Colon (tissue), 2 donors: ENCODE results near the gene PDE4D.
"Not testable (repeated sequence)": the region's sequence is repeated elsewhere in the genome, so short reads cannot be mapped to it uniquely, and the experiment has no call there.

Experiments used
- FAIRE-seq: peaks from 2 replicates; lab custom pipeline; 2012; peaks lifted over from hg19 to GRCh38; lab: Jason Lieb, UNC
- donor health status: control.
- donor health status: control.

PDE4D gene

GRCh38 chr5:59463618-59464166 lies 429.8 kb downstream of the PDE4D start:
- FAIRE-seq, result not testable (repeated sequence)

- no peak for FAIRE-seq
These were observed 430.6 kb downstream of the PDE4D start for GRCh38 chr5:59462956-59463355.

DNA sequence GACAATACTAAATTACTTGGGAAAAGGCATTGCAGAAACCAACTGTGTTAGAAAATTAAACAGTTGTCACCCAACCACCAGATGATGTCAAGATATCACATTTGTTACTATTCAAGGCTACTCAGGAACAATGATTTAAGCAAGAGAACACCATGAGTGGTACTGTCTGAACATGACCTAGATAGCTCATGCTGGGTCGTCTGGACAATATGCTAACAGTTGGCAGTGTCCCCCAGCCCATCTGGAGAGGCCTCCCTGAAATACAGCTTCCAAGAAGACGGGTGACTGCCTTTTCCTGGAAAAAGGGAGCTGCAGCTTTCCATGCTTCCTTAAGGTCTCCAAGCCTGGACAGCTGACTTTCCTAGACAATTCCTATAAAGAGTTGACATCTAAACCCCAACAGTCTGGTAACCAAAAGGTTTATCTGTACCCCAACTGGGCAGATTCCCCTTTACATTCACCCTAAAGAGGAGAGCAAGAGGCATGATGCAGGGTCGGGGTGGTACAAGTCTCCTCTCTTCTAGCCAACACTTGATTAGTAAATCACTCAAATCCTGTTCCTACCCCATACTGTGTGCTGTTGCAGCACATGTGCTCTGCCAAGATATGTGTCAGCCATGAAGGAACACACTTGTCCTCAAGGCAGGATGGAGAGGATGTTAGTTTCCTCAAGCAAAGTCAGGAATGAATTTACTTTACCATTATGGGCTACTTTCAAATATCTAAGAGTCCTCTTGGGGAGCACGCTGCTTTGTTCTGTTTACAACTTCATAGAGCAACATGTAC lies 433.0 kb downstream of the PDE4D start:
- FAIRE-seq, result no peak

DNA sequence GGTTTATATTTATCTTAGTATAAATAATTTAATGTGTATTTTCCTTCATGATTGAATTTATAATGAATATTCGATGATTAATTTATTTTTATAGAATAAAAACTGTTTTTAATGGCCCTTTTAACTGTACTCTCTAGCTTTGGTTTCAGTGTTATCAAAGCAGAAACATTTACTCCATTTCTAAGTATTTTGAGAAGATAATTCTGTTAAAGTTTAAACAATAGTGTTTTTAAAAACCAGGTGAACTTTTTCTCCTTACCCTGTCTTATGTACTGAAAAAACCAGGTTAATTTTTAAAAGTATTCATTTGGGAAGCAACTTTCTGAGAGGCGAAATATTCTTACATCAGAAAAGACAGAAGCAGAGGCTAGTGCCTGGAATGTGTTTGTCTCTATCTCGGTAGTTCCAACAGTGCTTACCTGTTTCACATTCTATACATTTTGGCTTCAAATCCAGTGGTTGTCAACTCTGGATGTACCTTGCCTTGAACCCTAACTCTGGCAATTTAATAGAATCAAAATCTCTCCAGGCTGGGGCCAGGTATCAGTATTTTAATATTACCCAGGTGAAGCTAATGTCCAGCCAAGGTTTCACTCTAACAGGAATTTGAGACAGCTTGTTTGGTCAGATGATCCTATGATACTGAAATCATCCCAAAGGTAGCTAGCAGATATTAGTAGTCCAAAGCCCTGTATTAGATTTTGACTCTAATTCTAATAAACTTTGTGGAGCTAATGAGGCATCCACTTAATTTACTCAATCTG lies 434.4 kb downstream of the PDE4D start:
- FAIRE-seq, result no peak

GRCh38 chr5:59458321-59458720 lies 435.2 kb downstream of the PDE4D start:
- FAIRE-seq, result no peak

GRCh38 chr5:59449905-59450644 lies 443.5 kb downstream of the PDE4D start:
- no peak for FAIRE-seq

DNA sequence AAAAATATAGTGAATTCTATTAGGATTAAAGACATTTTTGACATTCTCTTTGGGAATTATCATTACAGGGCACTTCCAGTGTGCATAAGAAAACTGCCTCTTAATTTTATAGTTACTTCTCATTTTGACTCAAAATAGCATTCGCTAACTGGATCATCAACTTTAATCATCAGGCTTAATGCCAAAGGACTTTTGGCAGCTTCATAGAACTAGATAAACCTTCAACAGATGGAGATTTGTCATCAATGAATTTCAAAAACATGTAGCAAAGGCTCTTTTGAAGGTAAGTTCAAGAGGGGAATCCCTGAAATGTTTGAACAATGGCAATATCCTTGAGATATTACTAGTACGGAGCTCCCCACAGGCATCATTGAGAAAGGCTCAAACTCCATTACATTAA lies 447.2 kb downstream of the PDE4D start:
- no peak for FAIRE-seq

GRCh38 chr5:59445741-59446140 lies 447.8 kb downstream of the PDE4D start:
- FAIRE-seq, result no peak

- FAIRE-seq, result no peak
These were observed 454.2 kb downstream of the PDE4D start for GRCh38 chr5:59439303-59439702.

GRCh38 chr5:59437176-59437575 lies 456.4 kb downstream of the PDE4D start:
- FAIRE-seq, result no peak

DNA sequence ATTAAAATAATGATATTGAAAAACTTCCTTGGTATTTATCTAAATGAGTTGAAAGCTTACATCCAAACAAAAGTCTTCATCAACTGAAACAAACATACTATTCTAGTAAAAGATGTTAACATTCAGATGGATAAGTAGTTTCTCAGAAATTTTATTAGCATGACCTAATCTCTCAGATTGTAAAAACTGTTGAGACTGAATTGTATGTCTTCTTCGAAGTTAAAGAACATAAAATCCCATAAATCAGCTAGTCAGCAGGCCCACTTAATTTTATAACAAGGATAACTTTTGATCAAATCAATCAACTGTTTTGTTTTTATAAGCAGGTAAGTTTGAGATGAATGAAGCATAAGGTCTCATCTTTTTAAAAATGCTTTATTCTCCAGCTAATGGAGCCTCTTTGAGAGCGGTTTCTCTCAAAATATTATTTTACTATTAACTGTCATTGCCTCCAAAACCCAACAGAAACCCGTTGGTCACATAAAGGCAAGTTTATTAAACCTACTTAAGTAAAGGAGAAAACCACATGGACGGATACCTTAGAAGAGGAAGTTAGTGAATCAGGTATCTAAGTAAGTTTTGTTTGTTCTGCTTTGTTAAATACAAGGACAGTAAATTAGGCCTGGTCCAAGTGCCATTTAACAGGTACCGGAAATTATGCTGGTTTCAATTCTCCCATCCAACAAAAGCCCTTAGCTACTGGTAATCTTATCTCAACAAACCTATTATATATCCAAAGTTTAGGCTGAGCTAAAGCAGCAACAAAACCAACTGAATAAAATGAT lies 457.0 kb downstream of the PDE4D start:
- no peak for FAIRE-seq

DNA sequence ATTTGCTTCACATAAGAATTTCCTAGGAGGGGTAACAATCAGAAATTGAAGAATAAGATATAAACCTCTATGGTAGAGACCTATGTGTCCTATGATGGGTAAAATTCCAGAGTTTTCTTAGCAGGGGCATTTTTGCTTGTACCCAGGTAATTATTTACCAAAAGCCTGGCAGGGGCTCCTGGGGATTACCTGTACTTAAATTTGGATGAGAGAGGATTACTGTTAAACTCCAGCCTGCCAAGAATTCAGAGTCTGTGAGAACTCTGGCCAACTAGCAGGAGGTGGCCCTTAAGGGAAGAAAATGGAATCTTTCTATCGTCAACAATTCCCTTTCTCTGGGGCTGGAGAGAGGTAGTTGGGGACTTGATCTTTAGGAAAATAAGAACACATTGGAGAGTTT lies 460.4 kb downstream of the PDE4D start:
- no peak for FAIRE-seq

DNA sequence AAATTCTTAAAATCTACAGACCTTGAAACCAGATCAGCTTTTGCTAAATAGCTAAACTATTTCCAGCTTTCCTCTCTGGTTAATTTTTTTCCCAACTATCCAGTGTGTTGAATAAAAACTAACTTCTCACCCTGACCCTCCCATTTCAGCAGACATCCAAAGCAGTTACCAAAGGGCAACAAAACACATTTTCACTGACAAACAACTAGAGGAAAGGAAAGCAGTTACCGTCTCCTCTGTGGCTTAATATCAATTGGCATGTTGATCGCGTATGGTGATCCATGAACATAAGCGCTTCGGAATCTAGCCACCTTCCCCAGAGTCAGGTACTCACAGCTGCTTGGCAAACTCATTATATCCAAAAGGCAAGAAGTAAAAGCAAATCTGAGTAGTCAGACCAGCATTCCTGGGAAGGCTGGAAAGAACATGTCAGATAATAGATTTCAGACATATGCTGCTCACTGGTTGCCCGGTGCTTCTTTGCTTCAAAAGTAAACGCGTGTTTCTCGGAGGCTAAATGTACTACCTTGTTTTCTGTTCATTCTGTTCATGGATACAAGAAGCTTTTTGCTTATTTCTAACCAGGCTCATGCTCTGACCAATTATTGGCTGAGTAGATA lies 463.4 kb downstream of the PDE4D start:
- FAIRE-seq, result no peak

DNA sequence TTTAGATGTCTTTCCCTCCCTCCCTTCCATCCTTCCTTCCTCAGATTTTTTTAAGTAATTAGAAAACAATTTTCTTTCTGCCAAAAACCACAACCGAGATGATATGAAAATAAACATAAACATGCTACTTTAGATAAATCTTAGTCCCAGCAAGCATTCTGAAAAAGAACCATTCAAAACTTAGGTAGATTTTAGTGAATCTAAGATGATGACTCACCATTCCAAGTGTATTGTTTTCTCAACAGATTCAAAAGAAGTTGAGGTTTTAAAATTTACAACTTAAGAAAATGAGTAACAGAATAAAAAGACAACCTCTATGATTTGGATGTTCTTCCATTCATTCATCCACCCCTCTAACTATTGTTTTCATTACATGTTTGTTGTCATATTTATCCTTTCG lies 465.1 kb downstream of the PDE4D start:
- FAIRE-seq, result no peak

GRCh38 chr5:59424515-59424914 lies 469.0 kb downstream of the PDE4D start:
- FAIRE-seq, result no peak

DNA sequence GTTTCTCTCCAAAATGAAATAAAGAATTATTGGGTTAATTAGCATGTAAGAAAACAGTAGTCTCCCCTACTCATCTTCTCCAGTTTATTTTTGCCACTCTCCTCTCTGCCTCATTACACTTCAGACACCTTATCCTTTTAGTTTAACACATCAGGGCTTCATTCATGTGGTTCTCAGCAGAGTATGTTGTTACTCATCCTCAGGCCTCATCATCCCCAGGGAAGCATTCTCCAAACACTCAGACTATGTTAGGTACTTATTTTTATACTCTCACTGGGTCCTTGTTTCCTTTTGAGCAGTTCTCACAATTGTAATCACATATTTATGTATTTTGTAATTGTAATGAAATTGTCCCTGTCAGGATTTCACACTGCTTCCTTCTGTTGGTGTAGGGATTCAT lies 470.5 kb downstream of the PDE4D start:
- no peak for FAIRE-seq

- FAIRE-seq, result peak; percentile 31
These were observed 471.3 kb downstream of the PDE4D start for GRCh38 chr5:59421986-59422941.

GRCh38 chr5:59420596-59420995 lies 472.9 kb downstream of the PDE4D start:
- FAIRE-seq, result no peak

DNA sequence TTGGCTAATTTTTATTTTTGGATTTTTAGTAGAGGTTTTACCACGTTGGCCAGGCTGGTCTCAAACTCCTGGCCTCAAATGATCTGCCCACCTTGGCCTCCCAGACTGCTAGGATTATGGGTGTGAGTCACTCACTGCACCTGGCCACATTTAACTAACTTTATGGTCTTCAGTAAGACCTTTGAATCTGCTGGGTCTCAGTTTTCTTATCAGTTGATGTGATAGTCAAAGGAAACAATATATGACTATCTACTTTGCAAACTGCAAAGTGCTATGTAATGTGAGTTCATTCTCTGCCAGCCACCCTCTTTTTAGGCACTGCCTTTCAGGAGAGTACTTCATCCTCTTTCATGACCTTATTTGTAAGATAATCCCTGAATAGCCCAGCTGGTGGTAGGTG lies 474.7 kb downstream of the PDE4D start:
- no peak for FAIRE-seq

DNA sequence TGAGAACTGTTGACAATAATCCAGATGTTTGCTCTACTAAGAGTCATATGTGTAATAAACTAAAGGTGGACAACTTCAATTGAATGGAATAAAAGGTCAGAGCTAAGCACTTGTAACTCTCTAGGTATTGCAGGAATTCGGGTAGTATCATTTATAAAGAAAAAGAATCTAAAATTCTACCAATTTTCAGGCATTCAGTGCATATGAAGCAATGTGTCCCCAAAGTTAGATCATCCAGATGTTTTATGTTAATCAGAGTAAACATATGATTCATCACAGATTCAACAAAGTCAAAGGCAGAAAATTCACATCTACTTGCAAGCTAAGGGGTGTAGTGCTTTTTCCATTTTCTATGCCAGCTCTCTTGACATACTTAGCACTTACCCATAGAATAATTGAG lies 477.1 kb downstream of the PDE4D start:
- no peak for FAIRE-seq
